ENCODE data around the gene CNTN4.

DNA sequence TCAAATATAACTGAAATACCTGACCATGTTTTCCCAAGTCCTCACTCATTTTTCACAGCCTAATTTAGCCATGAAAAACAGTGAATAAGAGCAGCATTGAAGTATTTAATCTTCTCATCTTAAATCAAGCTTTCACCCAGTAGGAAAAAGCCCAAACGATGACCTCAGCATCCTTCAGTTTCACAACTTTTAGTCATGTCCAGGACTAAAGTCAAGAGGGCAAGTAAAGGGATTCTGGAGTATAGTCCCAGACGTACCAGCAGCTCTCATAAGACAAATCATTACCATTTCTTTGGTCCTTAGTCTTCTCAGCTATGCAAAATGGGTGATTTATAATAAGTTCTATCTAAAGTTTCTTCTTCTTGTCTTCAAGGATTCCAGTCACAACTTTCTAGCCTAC lies 774.2 kb downstream of the CNTN4 start:
- TF ChIP-seq, protein P1, sequence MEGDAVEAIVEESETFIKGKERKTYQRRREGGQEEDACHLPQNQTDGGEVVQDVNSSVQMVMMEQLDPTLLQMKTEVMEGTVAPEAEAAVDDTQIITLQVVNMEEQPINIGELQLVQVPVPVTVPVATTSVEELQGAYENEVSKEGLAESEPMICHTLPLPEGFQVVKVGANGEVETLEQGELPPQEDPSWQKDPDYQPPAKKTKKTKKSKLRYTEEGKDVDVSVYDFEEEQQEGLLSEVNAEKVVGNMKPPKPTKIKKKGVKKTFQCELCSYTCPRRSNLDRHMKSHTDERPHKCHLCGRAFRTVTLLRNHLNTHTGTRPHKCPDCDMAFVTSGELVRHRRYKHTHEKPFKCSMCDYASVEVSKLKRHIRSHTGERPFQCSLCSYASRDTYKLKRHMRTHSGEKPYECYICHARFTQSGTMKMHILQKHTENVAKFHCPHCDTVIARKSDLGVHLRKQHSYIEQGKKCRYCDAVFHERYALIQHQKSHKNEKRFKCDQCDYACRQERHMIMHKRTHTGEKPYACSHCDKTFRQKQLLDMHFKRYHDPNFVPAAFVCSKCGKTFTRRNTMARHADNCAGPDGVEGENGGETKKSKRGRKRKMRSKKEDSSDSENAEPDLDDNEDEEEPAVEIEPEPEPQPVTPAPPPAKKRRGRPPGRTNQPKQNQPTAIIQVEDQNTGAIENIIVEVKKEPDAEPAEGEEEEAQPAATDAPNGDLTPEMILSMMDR (optimal IDR thresholded peaks at IDR 0.05 in 1 of 3, IDR thresholded peaks at IDR 0.05 in 1 of 3, conservative IDR thresholded peaks at IDR 0.05 in 1 of 3; ENCODE audit: extremely low read depth in 1 of 3, insufficient read depth in 2 of 3, low read length in 3 of 3) = no peak
- TF ChIP-seq EZH2 (IDR thresholded peaks at IDR 0.05; ENCODE audit: low read length) = no peak

Data from keratinocyte (primary cell).